ENCODE measurements around the gene ZSCAN23. TPM values are rescaled to one million over a fixed set of nuclear protein-coding genes. Genes with fewer than 3 reads are reported as not detected.

Gene ZSCAN23
- polyA plus RNA-seq, 1 donor from 2014 or later, result 14.7 TPM

- peaks cover 60% of the 10 kb centered on the region for H3K79me2 ChIP-seq (replicated peaks; ENCODE audit: insufficient read depth, low read length)
Measured at GRCh38 chr6:28393912-28394662, 49.2 kb downstream of the ZSCAN23 start.

DNA sequence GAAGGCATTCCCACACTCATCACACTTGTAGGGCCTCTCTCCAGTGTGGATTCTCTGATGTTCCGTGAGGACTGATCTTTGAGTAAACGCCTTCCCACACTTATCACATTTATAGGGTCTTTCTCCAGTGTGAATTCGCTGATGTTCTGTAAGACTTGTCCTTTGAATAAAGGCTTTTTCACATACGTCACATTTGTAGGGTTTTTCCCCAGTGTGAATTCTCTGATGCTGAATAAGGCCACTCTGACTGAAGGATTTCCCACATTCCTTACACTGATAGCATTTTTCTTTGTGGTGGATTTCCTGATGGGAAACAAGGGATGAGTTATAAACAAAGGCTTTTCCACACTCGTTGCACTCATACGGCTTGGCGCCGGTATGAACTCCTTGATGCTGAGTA lies 52.6 kb downstream of the ZSCAN23 start:
- Histone ChIP-seq H3K9ac (ENCODE audit: low read length) (no peak overlapping the region), H3K9me2 (ENCODE audit: insufficient read depth, low read length) (no peaks in the 10 kb centered on the region), H3K79me2 (replicated peaks; ENCODE audit: insufficient read depth, low read length) (peaks cover 29% of the 10 kb centered on the region), H3F3A (ENCODE audit: insufficient read depth, low read length, poor library complexity, severe bottlenecking) (no peaks in the 10 kb centered on the region), H4K20me1 (ENCODE audit: insufficient read depth) (no peaks in the 10 kb centered on the region), H3K4me2 (ENCODE audit: low read length) (no peak overlapping the region), H2AFZ (ENCODE audit: low read depth, low read length) (no peak overlapping the region), H3K27me3 (ENCODE audit: insufficient read depth, low read depth, low read length) (no peaks in the 10 kb centered on the region), H3K27ac (ENCODE audit: low read length) (no peak overlapping the region), H3K9me3 (ENCODE audit: low read length) (no peaks in the 10 kb centered on the region), H3K36me3 (ENCODE audit: insufficient read depth, low read length) (peaks cover 6% of the 10 kb centered on the region), H3K4me3 (ENCODE audit: low read length) (no peak overlapping the region)
- TF ChIP-seq EZH2 (IDR thresholded peaks at IDR 0.05; ENCODE audit: borderline replicate concordance, insufficient read depth, low read length, poor library complexity, severe bottlenecking) (no peak), MXI1 (conservative IDR thresholded peaks at IDR 0.05; ENCODE audit: poor library complexity, severe bottlenecking) (no peak), TAF1 (IDR thresholded peaks at IDR 0.05; ENCODE audit: low read depth) (no peak), EP300 (conservative IDR thresholded peaks at IDR 0.05; ENCODE audit: poor library complexity, severe bottlenecking) (no peak), SMC3 (conservative IDR thresholded peaks at IDR 0.05; ENCODE audit: poor library complexity) (no peak)
- TF ChIP-seq, protein P1, sequence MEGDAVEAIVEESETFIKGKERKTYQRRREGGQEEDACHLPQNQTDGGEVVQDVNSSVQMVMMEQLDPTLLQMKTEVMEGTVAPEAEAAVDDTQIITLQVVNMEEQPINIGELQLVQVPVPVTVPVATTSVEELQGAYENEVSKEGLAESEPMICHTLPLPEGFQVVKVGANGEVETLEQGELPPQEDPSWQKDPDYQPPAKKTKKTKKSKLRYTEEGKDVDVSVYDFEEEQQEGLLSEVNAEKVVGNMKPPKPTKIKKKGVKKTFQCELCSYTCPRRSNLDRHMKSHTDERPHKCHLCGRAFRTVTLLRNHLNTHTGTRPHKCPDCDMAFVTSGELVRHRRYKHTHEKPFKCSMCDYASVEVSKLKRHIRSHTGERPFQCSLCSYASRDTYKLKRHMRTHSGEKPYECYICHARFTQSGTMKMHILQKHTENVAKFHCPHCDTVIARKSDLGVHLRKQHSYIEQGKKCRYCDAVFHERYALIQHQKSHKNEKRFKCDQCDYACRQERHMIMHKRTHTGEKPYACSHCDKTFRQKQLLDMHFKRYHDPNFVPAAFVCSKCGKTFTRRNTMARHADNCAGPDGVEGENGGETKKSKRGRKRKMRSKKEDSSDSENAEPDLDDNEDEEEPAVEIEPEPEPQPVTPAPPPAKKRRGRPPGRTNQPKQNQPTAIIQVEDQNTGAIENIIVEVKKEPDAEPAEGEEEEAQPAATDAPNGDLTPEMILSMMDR (IDR thresholded peaks at IDR 0.05; ENCODE audit: poor library complexity, severe bottlenecking), result no peak

More at GRCh38 chr6:28393912-28394662, 49.2 kb downstream of the ZSCAN23 start:
- Histone ChIP-seq H3K4me3 (ENCODE audit: low read length) (peak overlapping the region; percentile 74), H3K36me3 (ENCODE audit: insufficient read depth, low read length) (peaks cover 9% of the 10 kb centered on the region), H3K27ac (ENCODE audit: low read length) (no peak overlapping the region), H3K27me3 (ENCODE audit: insufficient read depth, low read depth, low read length) (no peaks in the 10 kb centered on the region), H3F3A (ENCODE audit: insufficient read depth, low read length, poor library complexity, severe bottlenecking) (no peaks in the 10 kb centered on the region), H3K9me2 (ENCODE audit: insufficient read depth, low read length) (no peaks in the 10 kb centered on the region), H3K9ac (ENCODE audit: low read length) (no peak overlapping the region), H4K20me1 (ENCODE audit: insufficient read depth) (no peaks in the 10 kb centered on the region), H2AFZ (ENCODE audit: low read depth, low read length) (no peak overlapping the region), H3K4me2 (ENCODE audit: low read length) (no peak overlapping the region), H3K9me3 (ENCODE audit: low read length) (no peaks in the 10 kb centered on the region)
- TF ChIP-seq SMC3 (conservative IDR thresholded peaks at IDR 0.05; ENCODE audit: poor library complexity), result peak; percentile 64
- no peak for TF ChIP-seq EZH2 (IDR thresholded peaks at IDR 0.05; ENCODE audit: borderline replicate concordance, insufficient read depth, low read length, poor library complexity, severe bottlenecking)
- no peak for TF ChIP-seq TAF1 (IDR thresholded peaks at IDR 0.05; ENCODE audit: low read depth)
- TF ChIP-seq RAD21 (conservative IDR thresholded peaks at IDR 0.05), result peak; percentile 46
- TF ChIP-seq, protein P1 (IDR thresholded peaks at IDR 0.05; ENCODE audit: poor library complexity, severe bottlenecking), result peak; percentile 61

DNA sequence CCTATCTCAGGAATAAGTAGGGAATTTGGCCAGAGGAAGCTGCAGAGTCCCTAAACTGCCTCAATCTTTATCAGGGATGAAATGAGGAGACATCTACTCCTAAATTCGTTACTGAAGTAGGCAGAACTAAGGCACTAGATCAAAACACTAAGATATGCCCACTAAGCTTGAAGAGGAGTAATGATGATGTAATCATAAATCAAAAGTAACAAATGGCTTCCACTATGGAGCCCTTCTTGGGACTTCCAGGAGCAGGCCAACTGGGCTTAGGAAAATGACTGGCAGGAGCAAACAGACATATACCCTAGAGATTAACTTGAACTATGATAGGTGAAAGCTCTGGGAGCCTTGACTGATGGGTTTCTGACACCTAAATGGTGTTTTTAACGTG lies 59.2 kb downstream of the ZSCAN23 start:
- H3K9me3 ChIP-seq (ENCODE audit: low read length), result no peaks in the 10 kb centered on the region
- no peak for TF ChIP-seq TAF1 (IDR thresholded peaks at IDR 0.05; ENCODE audit: low read depth)
- TF ChIP-seq SMC3 (conservative IDR thresholded peaks at IDR 0.05; ENCODE audit: poor library complexity), result no peak
- no peak for TF ChIP-seq MXI1 (conservative IDR thresholded peaks at IDR 0.05; ENCODE audit: poor library complexity, severe bottlenecking)
- no peak for TF ChIP-seq EZH2 (IDR thresholded peaks at IDR 0.05; ENCODE audit: borderline replicate concordance, insufficient read depth, low read length, poor library complexity, severe bottlenecking)
- no peak for TF ChIP-seq RAD21 (conservative IDR thresholded peaks at IDR 0.05)
- TF ChIP-seq, protein P1 (IDR thresholded peaks at IDR 0.05; ENCODE audit: poor library complexity, severe bottlenecking), result no peak
- TF ChIP-seq, protein P2, sequence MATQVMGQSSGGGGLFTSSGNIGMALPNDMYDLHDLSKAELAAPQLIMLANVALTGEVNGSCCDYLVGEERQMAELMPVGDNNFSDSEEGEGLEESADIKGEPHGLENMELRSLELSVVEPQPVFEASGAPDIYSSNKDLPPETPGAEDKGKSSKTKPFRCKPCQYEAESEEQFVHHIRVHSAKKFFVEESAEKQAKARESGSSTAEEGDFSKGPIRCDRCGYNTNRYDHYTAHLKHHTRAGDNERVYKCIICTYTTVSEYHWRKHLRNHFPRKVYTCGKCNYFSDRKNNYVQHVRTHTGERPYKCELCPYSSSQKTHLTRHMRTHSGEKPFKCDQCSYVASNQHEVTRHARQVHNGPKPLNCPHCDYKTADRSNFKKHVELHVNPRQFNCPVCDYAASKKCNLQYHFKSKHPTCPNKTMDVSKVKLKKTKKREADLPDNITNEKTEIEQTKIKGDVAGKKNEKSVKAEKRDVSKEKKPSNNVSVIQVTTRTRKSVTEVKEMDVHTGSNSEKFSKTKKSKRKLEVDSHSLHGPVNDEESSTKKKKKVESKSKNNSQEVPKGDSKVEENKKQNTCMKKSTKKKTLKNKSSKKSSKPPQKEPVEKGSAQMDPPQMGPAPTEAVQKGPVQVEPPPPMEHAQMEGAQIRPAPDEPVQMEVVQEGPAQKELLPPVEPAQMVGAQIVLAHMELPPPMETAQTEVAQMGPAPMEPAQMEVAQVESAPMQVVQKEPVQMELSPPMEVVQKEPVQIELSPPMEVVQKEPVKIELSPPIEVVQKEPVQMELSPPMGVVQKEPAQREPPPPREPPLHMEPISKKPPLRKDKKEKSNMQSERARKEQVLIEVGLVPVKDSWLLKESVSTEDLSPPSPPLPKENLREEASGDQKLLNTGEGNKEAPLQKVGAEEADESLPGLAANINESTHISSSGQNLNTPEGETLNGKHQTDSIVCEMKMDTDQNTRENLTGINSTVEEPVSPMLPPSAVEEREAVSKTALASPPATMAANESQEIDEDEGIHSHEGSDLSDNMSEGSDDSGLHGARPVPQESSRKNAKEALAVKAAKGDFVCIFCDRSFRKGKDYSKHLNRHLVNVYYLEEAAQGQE (IDR thresholded peaks at IDR 0.05; ENCODE audit: borderline replicate concordance), result no peak
- peak; percentile 61 for TF ChIP-seq EP300 (conservative IDR thresholded peaks at IDR 0.05; ENCODE audit: poor library complexity, severe bottlenecking)
- peak; percentile 20 for TF ChIP-seq POLR2AphosphoS5 (IDR thresholded peaks at IDR 0.05)
- no peak overlapping the region for H2AFZ ChIP-seq (ENCODE audit: low read depth, low read length)
- peak overlapping the region; percentile 62 for H3K4me3 ChIP-seq (ENCODE audit: low read length)
- H4K20me1 ChIP-seq (ENCODE audit: insufficient read depth), result no peaks in the 10 kb centered on the region
- peak overlapping the region; percentile 6 for H3K27ac ChIP-seq (ENCODE audit: low read length)
- no peak overlapping the region for H3K9ac ChIP-seq (ENCODE audit: low read length)
- H3K9me2 ChIP-seq (ENCODE audit: insufficient read depth, low read length), result no peaks in the 10 kb centered on the region
- H3K4me2 ChIP-seq (ENCODE audit: low read length), result no peak overlapping the region
- no peaks in the 10 kb centered on the region for H3K27me3 ChIP-seq (ENCODE audit: insufficient read depth, low read depth, low read length)
- H3K79me2 ChIP-seq (replicated peaks; ENCODE audit: insufficient read depth, low read length), result no peaks in the 10 kb centered on the region
- H3K36me3 ChIP-seq (ENCODE audit: insufficient read depth, low read length), result peaks cover 11% of the 10 kb centered on the region
- H3F3A ChIP-seq (ENCODE audit: insufficient read depth, low read length, poor library complexity, severe bottlenecking), result no peaks in the 10 kb centered on the region

Data from neural cell (in vitro differentiated cells).